ENCODE results near the gene PARD3B.

DNA sequence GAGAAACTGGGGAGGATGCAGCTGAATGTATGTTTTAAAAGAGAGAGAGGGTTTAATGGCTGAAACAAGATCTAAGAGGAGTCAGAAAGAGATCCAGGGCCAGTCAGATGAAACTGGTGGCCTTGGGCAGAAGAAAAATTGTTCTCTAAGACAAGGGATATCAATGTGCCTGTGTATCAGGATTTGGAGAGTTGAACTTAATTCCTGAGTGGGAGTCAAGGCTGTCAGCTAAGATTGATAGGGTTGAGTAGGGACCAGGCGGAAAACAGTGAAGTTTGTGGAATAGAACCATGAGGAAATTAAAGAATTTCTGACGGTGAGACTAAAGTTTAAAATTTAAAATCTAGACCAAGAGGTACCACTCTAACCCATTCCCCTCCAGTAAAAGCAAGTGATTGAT lies 199.2 kb downstream of the PARD3B start:
- TF ChIP-seq SUZ12 (IDR thresholded peaks at IDR 0.05; ENCODE audit: extremely low read depth, insufficient read depth, insufficient read length) = no peak
- no peak for TF ChIP-seq YY1 (IDR thresholded peaks at IDR 0.05; ENCODE audit: insufficient read depth, insufficient read length)

Measured in NT2/D1 (cell line).